GM12892 (cell line): ENCODE data around the gene ONECUT2.

Experiments used
- POLR2A ChIP-seq: IDR thresholded peaks from 2 replicates; pipeline ENCODE4 v1.6.1; 2011; ENCODE audit warnings: low read depth, low read length, control low read depth
- POLR2AphosphoS5 ChIP-seq: IDR thresholded peaks from 2 replicates; pipeline ENCODE4 v1.6.1; 2011; ENCODE audit warnings: low read depth, low read length, control low read depth
- TAF1 ChIP-seq: IDR thresholded peaks from 2 replicates; pipeline ENCODE4 v1.6.1; 2011; ENCODE audit warnings: low read depth, mild to moderate bottlenecking, control low read depth, low read length, borderline replicate concordance

- TF ChIP-seq POLR2AphosphoS5 (no peak), POLR2A (no peak), TAF1 (no peak)
Measured at GRCh38 chr18:57527556-57528229, 92.5 kb downstream of the ONECUT2 start.
